NCI-H526 treated with DMSO at 0.1 percent for 48 hours (cell line): ENCODE results near the gene FKBP7.
A peak's percentile ranks its signal among the peaks of the same experiment; 100 is the strongest.
"Not testable (repeated sequence)": the region's sequence is repeated elsewhere in the genome, so short reads cannot be mapped to it uniquely, and the experiment has no call there.

ENCODE experiments used
- DNase-seq: peaks from one replicate; lab custom pipeline; 2025; lab: John Stamatoyannopoulos, UW

The FKBP7 gene

DNA sequence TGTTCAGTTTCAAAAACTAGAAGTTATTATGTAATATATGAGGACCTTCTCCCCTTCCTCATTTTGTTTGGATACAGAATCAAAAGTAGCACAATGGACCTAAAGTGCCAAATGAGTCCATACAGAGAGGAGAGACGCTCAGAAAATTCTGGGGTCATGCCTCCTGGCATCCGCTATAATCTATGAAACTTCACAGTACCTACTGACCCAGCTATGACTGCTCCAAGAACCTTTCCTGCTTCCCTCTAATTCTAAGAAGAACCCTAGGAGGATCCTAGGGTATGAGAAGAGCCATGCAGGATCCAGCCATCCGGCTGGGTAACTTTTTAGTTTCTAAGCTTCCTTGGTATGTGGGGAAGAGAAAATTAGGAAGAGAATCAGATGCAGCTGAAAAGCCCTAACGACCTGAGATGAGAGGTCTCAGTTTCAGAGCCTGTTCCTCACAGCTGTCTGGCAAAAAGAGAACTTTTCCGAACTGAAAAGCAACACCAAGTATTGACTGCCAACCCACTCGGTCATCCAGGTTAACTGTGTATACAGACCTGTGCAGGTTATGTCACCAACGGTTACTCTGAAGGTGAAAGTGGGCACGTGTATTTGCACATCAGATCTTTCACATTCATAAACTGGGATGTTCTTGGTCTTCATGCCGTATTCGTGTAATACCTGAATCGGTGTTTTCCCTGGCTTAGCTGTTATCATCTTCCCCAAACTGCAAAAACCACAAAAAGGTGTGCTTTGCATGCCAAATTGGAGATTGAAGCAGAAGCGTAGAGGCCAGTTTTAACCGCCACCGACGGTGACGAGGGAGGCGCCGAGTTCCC lies 28.5 kb downstream of the FKBP7 start:
- no peak for DNase-seq

DNA sequence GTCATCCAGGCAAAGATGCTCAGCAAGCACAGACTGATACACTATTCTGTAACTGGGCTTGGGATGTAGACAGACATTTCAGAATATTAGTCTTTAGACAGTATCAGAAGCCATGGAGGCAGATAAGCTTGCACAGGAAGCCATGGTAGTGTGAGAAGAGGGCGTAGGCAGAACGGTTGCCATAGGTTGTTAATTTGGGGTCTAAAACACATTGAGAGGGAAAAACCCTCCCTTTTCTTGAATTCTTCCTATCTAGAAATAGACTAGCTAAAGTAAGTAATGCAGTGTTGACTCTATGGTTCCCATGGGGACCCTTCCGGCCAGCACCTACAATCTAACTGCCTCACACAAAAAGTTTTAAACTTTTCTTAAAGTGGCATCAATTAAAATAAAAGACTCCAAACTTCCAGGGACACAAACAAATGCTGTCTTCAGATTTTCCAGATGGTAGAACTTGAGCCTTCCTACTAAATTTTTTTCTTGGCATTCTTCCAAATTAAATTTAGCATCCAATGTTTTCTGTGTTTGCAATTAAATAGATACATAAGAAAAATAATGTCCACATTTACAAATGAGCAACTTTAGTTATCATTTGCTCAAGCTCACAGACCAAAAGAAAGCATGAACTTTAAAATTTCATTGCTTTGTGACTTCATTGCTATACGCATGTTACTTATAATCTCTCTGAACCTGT lies 29.3 kb downstream of the FKBP7 start:
- DNase-seq, result no peak

DNA sequence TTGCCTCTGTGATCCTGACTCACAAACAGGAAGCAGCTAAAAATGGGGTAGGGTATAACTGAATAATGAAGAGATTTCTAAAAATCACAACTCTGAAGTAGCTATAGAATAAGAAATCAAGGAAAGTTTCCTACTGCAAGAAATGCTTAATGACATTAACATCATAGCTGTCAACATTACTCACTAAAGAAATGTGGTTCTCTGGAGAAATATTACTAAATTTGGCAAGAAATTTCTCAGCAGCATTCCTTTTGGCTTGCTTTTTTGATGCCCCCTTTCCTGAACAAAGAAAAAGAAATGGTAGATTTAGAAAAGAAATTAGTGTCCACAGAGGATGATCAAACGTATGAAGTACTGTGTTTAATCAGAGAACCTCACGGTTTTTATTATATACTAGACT lies 37.0 kb downstream of the FKBP7 start:
- no peak for DNase-seq

DNA sequence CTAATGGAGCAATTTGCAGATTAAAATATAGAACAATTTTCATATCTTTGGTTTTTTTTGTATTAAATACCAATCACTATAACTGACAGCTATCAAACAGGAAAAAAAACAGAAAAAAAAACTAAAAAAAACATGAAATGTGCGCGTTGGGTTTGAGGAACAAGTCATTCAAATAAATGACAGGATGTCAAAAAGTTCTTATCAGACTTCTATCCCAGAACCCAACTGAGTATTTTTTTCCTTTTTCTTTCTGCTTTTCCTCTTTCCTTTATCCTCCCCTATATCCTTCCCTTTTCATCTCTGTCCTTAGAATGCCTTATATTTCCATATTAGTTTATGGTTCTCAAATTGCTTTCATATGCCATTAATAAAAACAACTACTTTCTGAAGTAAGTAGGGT lies 41.7 kb downstream of the FKBP7 start:
- DNase-seq, result no peak

DNA sequence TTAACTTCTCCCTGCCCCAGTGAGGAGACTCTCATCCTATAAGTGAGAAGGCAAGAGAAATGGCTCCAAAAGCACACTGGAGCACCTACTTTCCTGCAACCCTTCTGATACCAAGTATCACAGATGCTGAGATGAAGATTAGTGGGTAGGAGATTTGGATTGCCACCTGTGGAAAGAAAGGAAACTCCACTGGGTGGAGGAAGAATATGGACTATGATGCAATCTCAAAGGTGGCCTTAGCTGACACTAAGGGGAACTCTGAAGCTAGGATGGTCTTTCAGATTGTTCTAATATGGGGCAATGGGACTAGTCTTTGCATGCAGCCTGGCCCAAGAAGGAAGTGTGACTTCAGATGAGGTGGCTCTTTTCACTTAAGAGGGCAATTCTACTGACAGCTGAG lies 49.1 kb downstream of the FKBP7 start:
- DNase-seq, result no peak

DNA sequence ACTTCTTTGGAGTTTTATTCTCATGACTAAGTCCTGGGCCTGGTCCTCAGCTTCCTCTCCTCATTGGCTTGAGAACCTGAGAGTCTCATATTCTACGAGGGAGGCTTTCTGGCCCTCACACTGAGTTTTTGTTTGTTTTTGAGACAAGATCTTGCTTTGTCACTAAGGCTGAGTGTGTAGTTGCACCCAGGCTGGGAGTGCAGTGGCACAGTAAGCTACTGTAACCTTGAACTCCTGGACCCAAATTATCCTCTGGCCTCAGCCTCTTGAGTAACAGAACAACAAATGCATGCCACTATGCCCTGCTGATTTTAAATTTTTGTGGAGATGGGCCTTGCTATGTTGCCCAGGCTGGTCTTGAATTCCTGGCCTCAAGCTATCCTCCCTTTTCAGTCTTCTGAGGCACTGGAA lies 50.0 kb downstream of the FKBP7 start:
- no peak for DNase-seq

DNA sequence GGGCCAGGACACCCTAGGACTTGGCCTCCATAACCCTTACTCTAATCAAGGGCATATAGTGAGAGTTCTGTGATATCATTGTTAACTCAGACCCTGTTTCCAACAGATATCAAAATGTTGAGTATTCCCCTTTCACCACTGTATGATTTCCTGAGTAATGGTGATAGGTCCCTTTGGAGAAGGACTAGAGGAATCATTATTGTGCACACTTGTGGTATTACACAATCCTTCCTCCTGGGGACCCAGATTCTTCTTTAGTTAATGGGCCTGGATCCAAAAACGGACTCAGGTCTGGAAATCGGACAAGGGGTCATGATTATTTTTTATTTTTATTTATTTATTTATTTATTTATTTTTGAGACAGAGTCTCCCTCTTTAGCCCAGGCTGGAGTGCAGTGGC lies 50.9 kb downstream of the FKBP7 start:
- DNase-seq, result no peak

DNA sequence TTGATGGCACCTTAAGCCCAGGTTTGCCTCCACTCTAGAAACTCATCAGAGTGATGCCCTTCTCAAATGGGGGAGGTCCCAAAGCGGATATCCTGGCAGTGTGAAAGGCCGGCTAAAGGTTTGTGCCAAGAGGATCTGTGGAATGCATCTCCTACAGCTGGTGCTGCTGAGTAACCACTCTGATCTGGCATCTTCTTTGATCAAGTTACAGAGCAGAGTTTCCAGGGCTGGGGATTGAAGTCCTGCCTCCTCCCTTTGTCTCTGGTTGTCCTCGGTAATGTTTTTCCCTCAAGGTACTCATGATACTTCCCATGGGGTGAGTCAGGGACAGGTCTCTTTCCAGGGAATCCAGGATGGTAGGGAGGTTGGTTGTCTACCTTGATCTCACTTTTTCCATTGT lies 52.0 kb downstream of the FKBP7 start:
- no peak for DNase-seq

DNA sequence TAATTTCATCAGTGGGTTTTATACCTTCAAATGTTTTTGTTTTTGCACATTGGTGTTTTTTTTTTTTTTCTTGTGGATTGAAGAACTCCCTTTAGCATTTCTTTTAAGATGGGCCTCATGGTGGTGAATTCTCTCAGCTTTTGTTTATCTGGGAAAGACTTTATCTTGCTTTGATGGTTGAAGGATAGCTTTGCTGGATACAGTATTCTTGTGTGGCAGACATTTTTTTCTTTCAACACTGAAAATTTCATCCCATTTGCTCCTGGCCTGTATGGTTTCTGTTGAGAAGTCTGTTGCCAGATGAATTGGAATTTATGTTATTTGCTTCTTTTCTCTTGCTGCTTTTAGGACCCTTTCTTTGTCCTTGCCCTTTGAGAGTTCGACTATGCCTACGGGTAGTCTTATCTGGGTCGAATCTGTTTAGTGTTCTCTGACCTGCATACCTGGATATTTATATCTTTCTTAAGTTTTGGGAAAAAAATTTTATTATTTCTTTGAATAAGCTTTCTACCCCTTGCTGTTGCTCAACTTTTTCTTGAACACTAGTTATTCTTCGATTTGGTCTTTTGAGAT lies 53.1 kb downstream of the FKBP7 start:
- DNase-seq, result no peak

DNA sequence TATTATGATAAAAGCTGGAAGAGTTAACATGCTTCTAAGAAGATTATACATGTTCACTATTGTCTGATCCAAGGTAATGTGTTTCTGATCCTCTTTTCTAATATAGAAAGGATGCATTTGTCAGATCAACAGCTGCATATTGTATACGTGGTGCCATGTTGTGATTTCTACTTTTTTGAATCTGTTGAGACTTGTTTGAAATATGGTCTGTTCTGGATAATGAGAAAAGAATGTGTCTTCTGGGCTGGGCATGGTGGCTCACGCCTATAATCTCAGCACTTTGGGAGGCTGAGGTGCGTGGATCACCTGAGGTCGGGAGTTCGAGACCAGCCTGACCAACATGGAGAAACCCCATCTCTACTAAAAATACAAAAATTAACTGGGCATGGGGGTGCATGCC lies 54.7 kb downstream of the FKBP7 start:
- not testable (repeated sequence) for DNase-seq

DNA sequence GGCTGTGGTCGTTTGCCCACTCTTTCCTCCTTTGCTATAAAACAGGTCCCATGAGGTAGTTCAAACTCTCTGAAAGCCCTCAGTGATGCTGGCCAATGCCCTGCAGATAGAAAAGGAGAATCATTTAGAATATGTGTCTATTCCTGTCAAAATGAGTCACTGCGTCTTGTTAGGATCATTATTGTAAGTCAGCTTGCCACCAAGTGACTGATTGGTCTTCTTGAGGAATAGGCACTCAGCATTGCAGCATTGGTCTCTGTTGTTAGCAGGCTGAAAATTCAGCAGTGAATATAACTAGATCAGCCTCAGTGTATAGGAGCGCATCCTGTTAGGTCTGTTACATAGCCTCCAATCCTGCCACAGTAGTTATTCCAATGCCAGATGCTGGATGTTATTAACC lies 56.3 kb downstream of the FKBP7 start:
- DNase-seq, result no peak

DNA sequence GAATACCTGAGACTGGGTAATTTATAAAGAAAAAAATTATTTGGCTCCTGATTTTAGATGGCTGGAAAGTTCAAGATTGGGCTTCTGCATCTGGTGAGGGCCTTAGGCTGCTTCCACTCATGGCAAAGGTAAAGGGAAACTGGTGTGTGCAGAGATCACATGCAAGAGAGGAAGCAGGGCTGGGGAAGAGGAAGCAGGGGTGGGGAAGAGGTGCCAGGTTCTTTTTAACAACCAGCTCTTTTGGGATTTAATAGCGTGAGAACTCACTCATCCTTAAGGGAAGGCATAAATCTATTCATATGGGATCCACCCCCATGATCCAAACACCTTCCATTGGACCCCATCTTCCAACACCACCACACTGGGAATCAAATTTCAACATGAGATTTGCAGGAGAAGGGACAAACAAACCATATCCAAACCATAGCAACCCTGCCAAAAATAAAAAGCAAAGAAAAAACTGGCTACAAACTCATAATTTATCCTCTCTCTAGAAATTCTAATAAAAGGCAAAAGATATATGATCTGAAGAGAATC lies 57.9 kb downstream of the FKBP7 start:
- DNase-seq, result no peak

DNA sequence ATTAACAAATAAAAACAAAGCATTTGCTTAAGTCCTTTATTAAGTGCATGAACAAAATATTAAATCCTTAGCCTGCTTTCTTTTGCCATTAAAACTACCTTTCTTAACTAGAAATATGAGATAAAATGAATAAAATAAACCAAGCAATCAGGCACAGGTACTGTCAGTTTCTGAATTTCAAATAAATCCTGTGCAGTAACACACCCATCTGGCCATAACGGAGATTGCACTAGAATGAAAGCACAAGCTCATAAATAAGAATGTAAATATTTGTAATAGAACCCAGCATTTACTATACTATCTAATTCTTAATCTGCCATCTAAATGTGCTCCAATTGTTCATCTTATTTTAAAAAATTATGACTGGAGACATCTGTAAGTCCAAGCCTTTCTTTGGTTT lies 59.3 kb downstream of the FKBP7 start:
- DNase-seq, result peak; percentile 21

DNA sequence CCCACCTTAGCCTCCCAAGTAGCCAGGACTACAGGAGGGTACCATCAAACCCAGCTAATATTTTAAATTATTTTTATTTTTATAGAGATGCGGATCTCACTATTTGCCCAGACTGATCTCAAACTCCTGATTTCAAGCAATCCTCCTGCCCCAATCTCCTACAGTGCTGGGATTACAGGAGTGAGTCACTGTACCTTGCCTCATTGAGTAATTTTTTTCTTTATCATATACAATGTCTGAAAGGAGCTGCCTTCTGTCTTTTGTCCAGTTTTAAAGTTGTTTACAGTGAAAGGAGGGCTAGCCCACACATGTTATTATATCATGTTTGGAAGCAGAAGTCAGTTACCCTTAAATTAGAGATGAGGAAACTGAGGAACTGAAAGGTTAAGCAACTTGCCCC lies 60.0 kb downstream of the FKBP7 start:
- no peak for DNase-seq

DNA sequence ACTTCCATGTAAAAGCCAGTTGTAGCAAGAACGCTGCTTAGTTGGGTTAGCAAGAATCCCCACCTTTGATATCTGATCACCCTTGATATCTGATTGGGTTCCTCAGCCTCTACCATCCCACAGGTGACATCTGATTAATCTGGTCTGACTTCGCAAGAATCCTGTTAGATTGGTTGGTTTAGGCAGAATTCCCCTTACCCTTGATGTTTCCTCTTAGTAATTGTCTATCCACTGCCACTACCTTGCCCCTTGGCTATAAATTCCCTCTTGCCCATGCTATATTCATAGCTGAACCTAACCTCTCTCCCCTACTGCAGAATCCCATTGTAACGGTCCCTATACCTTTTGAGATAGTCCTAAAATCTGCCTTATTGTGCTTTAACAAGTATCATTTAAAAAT lies 60.5 kb downstream of the FKBP7 start:
- DNase-seq, result no peak

DNA sequence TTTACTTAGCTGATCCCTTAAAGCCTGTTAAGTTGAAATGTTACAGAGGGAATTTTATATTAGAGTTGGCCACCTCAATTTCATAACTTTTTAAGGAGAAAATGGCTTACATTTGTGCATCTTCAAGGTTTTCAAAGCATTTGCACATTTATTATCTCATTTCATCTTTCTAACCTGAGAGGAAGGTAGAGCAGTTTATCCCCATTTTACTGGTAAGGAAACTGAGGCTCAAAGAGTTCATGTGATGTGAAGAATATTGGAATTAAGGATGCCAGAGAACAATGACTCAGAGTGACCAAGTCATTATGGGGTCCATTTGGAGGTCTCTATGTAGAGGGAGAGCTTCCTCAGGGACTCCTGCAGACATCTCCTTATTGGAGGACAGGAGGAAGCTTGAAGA lies 62.4 kb downstream of the FKBP7 start:
- no peak for DNase-seq

DNA sequence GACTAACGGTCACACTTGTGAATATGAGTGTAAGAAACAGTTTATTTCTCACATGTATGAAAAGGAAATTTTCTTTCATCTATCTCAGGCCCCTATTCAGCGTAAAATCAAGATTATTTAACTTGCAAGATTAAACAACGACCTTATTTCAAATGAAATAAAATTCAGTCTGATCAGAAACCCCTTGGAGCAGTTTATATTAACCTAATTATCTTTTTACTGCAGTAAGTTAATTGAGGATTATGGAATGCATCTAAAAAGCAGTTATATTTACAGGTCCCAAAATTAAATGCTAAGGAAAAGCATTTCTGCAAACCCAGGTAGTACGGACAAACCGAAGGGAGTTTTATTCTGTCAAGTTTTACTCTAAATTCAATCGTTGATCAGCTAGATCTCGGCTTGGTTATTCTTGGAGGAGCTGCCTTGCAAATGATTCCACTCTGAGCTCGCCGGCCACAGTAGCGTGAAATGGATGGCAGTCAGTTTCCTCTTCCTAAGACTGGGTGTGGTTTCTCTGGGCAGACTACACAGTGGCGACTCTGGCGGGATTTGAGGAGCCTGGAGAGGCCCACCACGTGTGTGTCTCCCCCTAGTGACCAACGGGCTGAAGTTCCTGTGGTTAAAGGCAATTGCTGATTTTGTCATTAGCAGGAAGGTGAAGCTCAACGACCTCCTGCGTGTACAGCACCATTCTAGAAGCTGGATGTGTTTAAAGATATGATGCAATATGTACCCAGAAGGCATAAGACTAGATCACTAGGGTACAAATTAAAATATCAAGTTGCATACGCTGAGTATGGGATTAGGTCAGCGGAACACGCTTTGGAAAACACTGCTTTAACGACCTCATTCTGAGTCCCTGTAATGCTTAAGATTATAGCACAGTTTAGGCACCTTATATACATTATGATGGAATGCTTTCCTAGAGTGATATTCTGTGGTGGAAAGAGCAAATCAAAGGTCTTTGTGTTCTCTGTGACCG lies 63.8 kb downstream of the FKBP7 start:
- peak; percentile 95 for DNase-seq
